OCI-M1 (cell line): ENCODE measurements around the gene SGSH.
A peak's percentile ranks its signal among the peaks of the same experiment; 100 is the strongest.
"Not testable (repeated sequence)": the region's sequence is repeated elsewhere in the genome, so short reads cannot be mapped to it uniquely, and the experiment has no call there.

Source experiments
- DNase-seq: peaks from one replicate; lab custom pipeline; 2025; lab: John Stamatoyannopoulos, UW

The SGSH gene

DNA sequence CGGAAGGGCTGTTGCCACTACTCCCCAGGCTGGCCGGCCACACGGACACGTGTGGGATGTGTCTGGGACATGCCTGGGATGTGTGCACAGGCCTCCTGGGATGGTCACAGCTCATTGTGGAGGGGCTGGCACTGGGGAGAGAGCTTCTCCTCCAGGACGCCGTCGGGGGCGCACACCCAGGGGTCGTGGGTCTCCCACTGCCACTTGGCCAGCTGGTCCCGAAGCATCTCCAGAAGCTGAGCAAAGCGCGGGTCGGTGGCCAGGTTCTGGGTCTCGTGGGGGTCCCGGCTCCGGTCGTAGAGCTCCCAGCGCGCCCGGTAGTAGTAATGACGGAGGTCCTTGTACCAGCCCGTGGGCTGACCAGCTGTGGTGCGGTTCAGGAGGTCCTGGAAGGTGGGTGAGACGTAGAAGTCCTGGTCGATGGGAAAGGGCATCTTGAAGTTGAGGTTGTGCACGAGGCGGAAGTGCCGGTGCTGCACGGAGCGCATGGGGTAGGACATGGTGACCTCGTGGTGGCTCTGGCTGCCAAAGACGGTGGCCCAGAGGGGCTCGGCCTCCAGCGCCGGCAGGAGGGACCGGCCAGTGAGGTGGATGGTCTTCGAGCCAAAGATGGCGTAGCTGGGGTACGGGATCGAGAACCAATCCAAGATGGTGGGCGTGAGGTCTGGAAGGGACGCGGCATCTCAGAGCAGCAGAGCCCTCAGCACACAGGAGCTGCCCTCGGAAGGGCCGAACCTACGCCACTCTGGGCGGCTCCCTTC is 9.6 kb downstream of the SGSH start:
- DNase-seq = no peak

DNA sequence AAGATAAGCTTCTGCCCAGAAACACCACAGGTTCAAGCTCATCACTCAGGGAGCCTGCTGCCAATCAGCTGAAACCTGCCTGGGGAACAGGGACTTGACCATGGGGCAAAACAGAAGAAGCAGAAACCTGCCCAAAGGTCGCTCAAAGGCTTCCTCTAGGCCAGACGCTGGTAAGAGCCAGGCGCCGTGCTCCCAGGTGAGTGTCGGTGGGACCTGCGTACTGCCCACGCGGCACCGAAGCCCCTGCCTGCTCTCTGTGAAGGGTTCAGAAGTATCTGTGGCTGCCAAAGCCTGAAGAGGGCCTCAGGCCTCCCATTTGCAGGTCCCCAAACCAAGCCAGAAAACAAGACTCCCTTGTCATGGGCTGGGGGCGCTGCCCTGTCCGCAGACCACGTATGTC is 10.4 kb downstream of the SGSH start:
- DNase-seq = no peak

DNA sequence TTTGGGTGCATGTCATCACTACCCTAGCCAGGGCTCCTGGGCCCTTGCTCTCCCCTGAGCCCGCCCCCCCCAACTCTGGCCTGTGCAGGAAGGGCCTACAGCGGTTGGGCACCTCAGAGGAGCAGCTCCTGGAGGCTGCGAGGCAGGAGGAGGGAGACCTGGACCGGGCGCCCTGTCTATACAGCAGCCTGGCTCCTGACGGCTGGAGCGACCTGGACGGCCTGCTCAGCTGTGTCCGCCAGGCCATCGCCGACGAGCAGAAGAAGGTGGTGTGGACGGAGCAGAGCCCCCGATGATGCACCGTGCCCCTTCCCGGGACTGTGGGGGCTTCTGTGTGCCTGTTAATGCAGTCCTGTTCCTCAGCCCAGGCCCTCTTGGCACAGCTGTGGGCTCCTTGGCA is 12.1 kb downstream of the SGSH start:
- DNase-seq = no peak

- no peak for DNase-seq
Measured at GRCh38 chr17:80205811-80206210, 14.3 kb downstream of the SGSH start.

DNA sequence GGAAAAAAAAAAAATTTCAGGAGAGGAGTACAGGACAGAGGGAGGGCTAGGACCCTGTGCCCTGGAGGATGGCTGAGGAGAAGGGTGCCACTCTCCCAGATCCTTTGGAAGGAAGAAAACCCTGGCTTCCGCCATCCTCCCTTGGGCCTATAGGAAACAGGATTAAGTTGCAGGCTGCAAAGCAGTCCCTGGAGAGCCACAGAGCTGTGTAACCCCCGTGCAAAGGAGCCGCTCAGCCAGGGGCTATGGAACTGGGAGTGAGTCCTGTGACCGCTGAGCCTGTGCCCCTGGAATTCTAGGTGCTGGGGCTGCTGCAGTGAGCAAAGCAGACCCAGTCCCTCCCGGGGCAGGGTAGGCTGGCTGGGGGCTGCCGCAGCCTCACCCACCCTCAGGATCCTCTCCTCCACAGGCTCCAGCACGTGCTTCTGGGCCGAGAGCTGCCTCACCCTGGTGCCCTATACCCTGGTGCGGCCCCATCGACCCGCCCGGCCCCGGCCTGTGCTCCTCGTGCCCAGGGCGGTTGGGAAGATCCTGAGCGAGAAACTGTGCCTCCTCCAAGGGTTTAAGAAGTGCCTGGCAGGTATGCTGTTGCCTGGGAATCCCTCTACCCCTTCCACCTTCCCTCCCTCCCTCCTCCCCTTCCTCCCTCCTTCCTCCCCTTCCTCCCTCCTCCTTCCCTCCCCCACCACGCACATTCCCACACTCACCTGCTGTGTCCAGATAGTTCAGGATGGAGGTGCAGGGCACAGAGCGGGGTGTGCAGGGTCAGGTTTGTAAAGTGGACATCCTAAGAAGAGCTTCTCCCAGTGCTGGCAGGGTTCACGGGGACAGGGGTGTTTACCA is 15.3 kb downstream of the SGSH start:
- DNase-seq = no peak

DNA sequence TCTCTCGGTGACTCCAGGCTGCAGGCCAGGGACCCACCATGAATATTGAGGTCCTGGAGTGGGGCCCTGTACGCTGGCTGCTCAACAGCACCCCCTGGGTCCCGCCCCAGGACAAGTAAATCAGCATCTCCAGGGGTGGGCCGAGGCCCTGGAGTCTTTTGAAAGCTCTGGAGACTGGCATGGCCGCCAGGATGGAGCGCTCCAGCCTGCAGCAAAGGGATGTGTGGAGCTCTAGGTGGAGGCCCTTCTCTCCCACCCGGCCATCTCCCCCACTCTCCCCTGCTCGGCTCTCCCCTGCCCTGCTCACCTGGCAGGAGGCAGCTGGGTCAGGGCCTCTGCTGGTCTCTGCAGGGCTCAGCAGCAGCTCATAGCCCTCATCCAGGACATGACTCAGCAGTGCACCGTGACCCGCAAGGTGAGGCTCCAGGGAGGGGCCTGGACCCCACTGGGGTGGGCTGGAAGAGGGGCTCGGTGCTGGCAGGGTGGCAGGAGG is 16.6 kb downstream of the SGSH start:
- DNase-seq = no peak

DNA sequence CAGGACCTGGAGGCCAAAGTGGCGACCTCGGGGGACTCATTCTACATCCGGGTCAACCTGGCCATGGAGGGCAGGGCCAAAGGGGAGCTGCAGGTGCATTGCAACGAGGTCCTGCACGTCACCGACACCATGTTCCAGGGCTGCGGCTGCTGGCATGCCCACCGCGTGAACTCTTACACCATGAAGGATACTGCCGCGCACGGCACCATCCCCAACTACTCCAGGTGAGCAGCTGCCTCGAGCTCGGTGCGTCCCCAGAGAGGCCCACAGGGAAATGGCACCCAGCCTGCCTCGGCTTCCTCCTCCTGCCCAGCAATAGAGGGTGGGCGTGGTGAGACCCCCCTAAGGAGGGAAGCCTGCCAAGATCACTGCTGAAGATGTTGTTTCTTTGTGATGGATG is 17.9 kb downstream of the SGSH start:
- DNase-seq = no peak

- no peak for DNase-seq
Measured at GRCh38 chr17:80201446-80201845, 18.7 kb downstream of the SGSH start.

GRCh38 chr17:80199295-80199694 is 20.8 kb downstream of the SGSH start:
- not testable (repeated sequence) for DNase-seq

- no peak for DNase-seq
Measured at GRCh38 chr17:80198144-80198661, 21.9 kb downstream of the SGSH start.

- DNase-seq = no peak
Measured at GRCh38 chr17:80196652-80197051, 23.5 kb downstream of the SGSH start.

- peak; percentile 32 for DNase-seq
Measured at GRCh38 chr17:80195671-80196529, 24.2 kb downstream of the SGSH start.

- no peak for DNase-seq
Measured at GRCh38 chr17:80195141-80195540, 25.0 kb downstream of the SGSH start.

DNA sequence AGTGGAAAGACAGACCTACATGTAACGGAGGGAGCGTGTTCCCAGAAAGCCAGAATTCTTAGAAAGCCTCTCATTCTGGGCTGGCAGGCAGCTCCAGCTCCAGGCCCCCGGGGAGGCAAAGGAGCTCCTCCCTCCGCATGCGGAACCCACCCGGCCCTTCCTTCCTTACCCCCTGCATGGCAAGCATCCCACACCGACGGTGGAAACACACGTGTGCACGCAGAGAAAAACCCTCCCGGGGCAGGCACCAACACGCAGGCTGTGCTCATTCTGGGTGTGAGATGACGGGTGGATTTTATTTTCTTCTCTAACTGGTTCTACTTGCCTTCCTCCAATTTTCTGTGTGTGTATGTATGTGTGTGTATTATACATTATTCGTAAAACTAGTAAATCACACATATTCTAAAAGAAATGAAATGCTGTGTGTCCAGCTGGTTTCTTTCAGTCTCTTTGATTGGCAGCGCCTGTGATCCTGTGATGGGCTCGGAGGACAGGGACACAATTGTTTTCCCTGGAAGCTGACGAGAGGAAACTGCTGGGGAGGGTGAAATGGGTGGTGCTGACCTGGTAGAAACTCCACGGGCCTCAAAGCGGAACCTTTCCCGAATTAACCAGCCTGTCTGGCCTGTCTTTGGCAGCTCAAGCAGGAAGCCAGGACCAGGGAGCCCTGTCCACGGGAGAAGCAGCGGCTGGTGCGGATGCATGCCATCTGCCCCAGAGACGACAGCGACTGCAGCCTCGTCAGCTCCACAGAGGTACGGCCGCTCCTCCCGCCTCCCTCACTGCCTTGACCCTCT is 28.1 kb downstream of the SGSH start:
- DNase-seq = no peak

- DNase-seq = no peak
Measured at GRCh38 chr17:80191192-80191591, 28.9 kb downstream of the SGSH start.

DNA sequence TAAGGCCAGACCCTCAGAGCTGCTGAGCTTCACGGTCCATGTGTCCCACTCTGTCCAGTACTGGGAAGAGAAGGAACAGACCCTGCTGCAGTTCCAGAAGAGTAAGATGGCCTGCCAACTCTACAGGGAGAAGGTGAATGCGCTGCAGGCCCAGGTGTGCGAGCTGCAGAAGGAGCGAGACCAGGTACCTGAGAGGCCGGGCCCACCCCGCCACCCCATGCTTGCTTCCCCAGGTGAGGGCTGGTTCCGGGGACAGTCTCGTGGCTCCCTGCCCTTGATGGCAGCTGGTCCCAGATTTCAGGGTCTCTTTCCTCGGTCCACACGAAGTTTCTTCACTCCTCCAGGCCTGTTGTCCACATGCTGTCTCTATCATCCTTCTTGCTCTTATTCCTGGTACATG is 29.4 kb downstream of the SGSH start:
- DNase-seq = no peak

- DNase-seq = no peak
Measured at GRCh38 chr17:80189611-80190010, 30.5 kb downstream of the SGSH start.

DNA sequence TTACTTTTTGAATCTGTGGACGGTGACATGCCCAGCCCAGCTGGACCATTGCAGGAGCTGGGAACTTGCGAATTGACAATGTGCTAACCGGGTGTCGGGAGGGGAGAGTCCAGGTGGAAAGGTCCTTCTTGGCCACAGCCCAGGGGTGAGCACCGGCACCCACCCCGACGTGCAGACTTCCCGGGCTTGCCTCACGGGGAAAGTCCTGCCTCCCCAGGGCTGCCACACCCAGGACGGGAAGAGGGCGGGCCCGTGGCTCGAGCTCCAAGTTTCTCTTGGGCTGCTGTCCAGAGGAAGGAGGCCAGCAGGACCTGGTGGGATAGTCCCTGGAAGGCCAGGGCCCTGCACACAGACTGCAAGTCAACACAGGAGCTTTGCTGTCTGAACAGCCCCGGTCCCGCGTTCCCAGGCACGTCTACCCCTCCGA is 32.6 kb downstream of the SGSH start:
- no peak for DNase-seq

GRCh38 chr17:80187090-80187489 is 33.0 kb downstream of the SGSH start:
- DNase-seq = no peak

DNA sequence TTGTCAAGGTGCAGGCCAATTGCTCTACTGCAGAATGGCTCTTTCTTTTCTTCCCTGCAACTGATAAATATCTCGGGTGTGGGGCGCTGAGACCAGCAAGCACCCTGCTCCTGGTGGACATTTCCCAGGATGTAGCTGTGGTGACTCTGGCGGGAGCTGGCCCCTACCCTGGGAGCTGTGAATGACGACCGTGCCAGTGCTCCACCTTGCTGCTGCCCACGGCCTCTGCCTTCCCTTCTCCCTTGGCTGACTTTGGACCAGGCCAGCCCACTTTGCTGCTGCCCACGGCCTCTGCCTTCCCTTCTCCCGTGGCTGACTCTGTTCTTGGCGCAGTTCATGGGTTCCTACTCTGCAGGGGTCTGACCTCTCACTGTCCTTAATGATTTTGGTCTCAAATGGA is 34.2 kb downstream of the SGSH start:
- no peak for DNase-seq

GRCh38 chr17:80184423-80184714 is 35.8 kb downstream of the SGSH start:
- no peak for DNase-seq
